ENCODE results near the gene OGFOD3.
"Not testable (repeated sequence)": the region's sequence is repeated elsewhere in the genome, so short reads cannot be mapped to it uniquely, and the experiment has no call there.

The OGFOD3 gene

GRCh38 chr17:82350182-82351030 is 68.0 kb downstream of the OGFOD3 start:
- peak; percentile 42 for DNase-seq

GRCh38 chr17:82349287-82349701 is 69.1 kb downstream of the OGFOD3 start:
- DNase-seq: no peak

- DNase-seq: no peak
Observed at GRCh38 chr17:82348866-82349265, 69.5 kb downstream of the OGFOD3 start.

- no peak for DNase-seq
Observed at GRCh38 chr17:82348434-82348833, 70.0 kb downstream of the OGFOD3 start.

DNA sequence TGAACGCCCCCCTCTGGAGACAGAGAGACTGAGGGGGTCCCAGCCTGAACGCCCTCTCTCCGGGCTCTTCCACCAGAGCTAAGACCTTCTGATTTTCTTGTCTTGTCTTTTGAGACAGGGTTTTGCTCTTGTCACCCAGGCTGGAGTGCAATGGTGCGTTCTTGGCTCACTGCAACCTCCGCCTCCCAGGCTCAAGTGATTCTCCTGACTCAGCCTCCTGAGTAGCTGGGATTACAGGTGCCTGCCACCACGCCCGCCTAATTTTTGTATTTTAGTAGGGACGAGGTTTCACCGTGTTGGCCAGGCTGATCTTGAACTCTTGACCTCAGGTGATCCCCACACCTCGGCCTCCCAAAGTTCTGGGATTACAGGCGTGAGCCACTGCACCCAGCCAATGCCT is 70.4 kb downstream of the OGFOD3 start:
- not testable (repeated sequence) for DNase-seq

GRCh38 chr17:82346342-82347300 is 71.8 kb downstream of the OGFOD3 start:
- DNase-seq: no peak

DNA sequence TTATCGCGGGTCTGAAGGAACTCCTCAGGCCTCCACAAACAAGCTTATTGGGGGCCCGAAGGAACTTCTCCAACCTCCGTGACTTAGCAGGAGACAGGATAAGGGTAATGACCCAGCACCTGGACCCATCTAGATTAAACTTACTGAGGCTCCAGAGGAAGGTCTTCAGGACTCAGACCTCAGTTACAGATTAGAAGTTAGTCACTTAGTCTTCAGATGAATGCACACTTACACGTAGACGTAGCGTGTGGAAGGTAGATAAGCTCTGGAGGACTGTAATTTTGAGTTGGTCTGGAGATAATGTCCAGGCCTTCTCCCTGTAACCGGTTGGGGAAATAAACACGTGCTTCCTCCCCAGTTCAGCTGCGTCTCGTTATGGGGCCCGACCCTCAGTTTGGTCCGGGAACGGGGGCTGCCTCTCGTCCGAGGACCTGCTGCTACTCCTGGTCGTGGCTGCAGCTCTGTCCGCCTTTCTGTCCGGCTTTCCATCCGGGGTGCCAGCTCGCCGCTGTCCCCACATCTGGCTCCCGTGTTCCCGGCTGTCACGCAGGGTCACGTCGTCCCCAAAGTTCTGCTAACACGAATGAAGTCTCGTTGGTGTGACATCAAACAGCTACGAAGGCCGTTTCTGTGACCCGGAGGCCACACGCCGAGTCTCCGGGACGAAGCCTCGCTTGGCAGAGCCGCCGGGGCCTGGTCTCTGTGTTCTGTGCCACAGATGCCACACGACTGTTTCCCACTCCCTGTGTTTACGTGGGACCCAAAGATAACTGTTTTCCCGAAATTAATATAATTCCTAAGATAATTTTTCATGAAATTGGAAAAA is 73.0 kb downstream of the OGFOD3 start:
- DNase-seq: no peak

GRCh38 chr17:82344175-82344907 is 74.0 kb downstream of the OGFOD3 start:
- no peak for DNase-seq

- no peak for DNase-seq
Observed at GRCh38 chr17:82343560-82343959, 74.8 kb downstream of the OGFOD3 start.

GRCh38 chr17:82342361-82343079 is 75.9 kb downstream of the OGFOD3 start:
- DNase-seq: no peak

DNA sequence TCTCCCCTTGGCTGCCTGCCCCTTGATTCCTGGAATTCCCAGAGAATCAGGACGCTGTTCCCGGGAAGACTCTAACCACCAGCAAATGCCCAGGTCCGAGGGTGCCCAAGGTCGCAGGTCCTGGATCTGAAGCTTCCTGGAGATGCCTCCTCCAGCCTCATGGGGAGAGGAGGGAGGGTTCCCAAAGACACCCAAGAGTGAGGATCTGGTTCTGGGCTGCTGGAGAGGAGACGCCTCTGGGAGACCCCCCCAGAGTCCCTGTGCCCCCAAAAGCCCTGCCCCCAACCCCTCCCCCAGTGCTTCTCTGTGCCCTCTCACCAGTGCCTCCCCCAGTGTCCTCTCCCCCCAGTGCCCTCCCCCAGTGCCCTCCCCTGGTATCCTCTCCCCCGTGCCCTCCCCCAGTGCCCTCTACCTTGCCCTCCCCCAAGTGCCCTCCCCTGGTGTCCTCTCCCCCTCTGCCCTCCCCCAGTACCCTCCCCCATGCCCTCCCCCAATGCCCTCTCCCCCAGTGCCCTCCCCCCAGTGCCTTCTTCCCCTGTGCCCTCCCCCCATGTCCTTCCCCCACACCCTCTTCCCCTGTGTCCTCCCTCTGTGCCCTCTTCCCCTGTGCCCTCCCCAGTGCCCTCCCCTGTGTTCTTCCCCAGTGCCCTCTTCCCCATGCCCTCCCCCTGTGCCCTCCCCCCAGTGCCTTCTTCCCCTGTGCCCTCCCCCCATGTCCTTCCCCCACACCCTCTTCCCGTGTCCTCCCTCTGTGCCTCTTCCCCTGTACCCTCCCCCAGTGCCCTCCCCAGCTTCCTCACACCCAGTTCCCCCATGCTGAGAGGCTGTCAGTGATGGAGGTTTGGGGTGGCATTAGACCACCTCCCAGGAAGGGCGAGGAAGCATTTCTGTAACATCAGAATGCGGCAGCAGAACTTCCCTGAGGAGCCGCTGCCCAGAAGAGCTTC is 78.5 kb downstream of the OGFOD3 start:
- no peak for DNase-seq
